K562 (cell line): ENCODE data around the gene UQCRC1. TPM values are rescaled to one million over a fixed set of nuclear protein-coding genes. Genes with fewer than 3 reads are reported as not detected.
A peak's percentile ranks its signal among the peaks of the same experiment; 100 is the strongest.

Source experiments
- DPF2 ChIP-seq: fragments of 450-650 bp; IDR thresholded peaks from 2 replicates; pipeline ENCODE4 v1.6.1; 2016
- HDAC8 ChIP-seq: fragments of 450-650 bp; IDR thresholded peaks from 2 replicates; pipeline ENCODE4 v1.6.1; 2016; ENCODE audit warnings: mild to moderate bottlenecking, missing genetic modification characterization, moderate library complexity, missing compliant biosample characterization
- HSF4 ChIP-seq: fragments of 250-450 bp; sonication (Bioruptor Pico); IDR thresholded peaks from 2 replicates; pipeline ENCODE4 v2.1.2; 2022; ENCODE audit warnings: mild to moderate bottlenecking, moderate library complexity, borderline replicate concordance
- MEIS2 ChIP-seq: fragments of 450-650 bp; IDR thresholded peaks from 2 replicates; pipeline ENCODE4 v1.6.1; 2014; ENCODE audit warnings: mild to moderate bottlenecking; ENCODE audit not compliant: partially characterized antibody
- NFE2 ChIP-seq: IDR thresholded peaks from 2 replicates; pipeline ENCODE4 v1.6.1; 2014; ENCODE audit warnings: antibody characterized with exemption, low read depth
- NFIC ChIP-seq: fragments of 450-650 bp; IDR thresholded peaks from 2 replicates; pipeline ENCODE4 v1.6.1; 2017; ENCODE audit warnings: mild to moderate bottlenecking, inconsistent platforms
- NR0B1 ChIP-seq: fragments of 450-650 bp; IDR thresholded peaks from one replicate; pipeline ENCODE4 v1.6.1; 2018; ENCODE audit warnings: mild to moderate bottlenecking, moderate library complexity; ENCODE audit not compliant: partially characterized antibody
- PHTF2 ChIP-seq: fragments of 250-450 bp; sonication (Bioruptor Pico); IDR thresholded peaks from 2 replicates; pipeline ENCODE4 v1.5.0; 2021; ENCODE audit warnings: mild to moderate bottlenecking
- RAD51 ChIP-seq: fragments of 450-650 bp; IDR thresholded peaks from 2 replicates; pipeline ENCODE4 v1.7.1; 2016; ENCODE audit warnings: low read depth, mild to moderate bottlenecking, borderline replicate concordance
- RBM17 ChIP-seq: fragments of 200-400 bp; formaldehyde crosslinking; IDR thresholded peaks from 2 replicates; pipeline ENCODE4 v1.6.1; 2017; ENCODE audit warnings: low read depth, mild to moderate bottlenecking, low read length, borderline replicate concordance
- SMAD1 ChIP-seq: fragments of 150-350 bp; IDR thresholded peaks from 2 replicates; pipeline ENCODE4 v1.6.1; 2014; ENCODE audit warnings: low read length, low read depth; ENCODE audit not compliant: partially characterized antibody
- SMAD3 ChIP-seq: fragments of 450-650 bp; formaldehyde crosslinking; conservative IDR thresholded peaks from 2 replicates; pipeline ENCODE4 v1.4.0; 2020; ENCODE audit warnings: mild to moderate bottlenecking
- TAF7 ChIP-seq: fragments of 450-650 bp; IDR thresholded peaks from 2 replicates; pipeline ENCODE4 v1.6.1; 2016; ENCODE audit warnings: missing genetic modification characterization, missing compliant biosample characterization
- TFAP4 ChIP-seq: sonication (generic); formaldehyde crosslinking; IDR thresholded peaks from 2 replicates; pipeline ENCODE4 v1.8.0; 2022; ENCODE audit warnings: missing genetic modification reagents, mild to moderate bottlenecking, moderate library complexity, borderline replicate concordance
- TGIF2 ChIP-seq: sonication (generic); formaldehyde crosslinking; IDR thresholded peaks from 2 replicates; pipeline ENCODE4 v1.8.1; 2022; ENCODE audit warnings: mild to moderate bottlenecking, missing genetic modification reagents, moderate library complexity
- ZNF133 ChIP-seq: fragments of 250-450 bp; sonication (Bioruptor Pico); IDR thresholded peaks from 2 replicates; pipeline ENCODE4 v1.4.0; 2020; ENCODE audit warnings: mild to moderate bottlenecking
- ZNF232 ChIP-seq: sonication (generic); formaldehyde crosslinking; IDR thresholded peaks from 2 replicates; pipeline ENCODE4 v1.8.0; 2022; ENCODE audit warnings: mild to moderate bottlenecking, missing genetic modification reagents
- ZNF280B ChIP-seq: fragments of 250-450 bp; sonication (Bioruptor Pico); IDR thresholded peaks from 2 replicates; pipeline ENCODE4 v1.5.1; 2021; ENCODE audit warnings: mild to moderate bottlenecking
- ZNF282 ChIP-seq: sonication (generic); formaldehyde crosslinking; IDR thresholded peaks from 2 replicates; pipeline ENCODE4 v1.8.1; 2023; ENCODE audit warnings: missing genetic modification reagents
- ZNF431 ChIP-seq: sonication (generic); formaldehyde crosslinking; IDR thresholded peaks from 2 replicates; pipeline ENCODE4 v1.8.0; 2022; ENCODE audit warnings: mild to moderate bottlenecking, missing genetic modification reagents
- ZNF592 ChIP-seq: fragments of 450-650 bp; IDR thresholded peaks from 2 replicates; pipeline ENCODE4 v1.6.1; 2017; ENCODE audit warnings: antibody characterized with exemption, mild to moderate bottlenecking
- ZNF668 ChIP-seq: fragments of 250-450 bp; sonication (Bioruptor Pico); IDR thresholded peaks from 2 replicates; pipeline ENCODE4 v1.8.0; 2022; ENCODE audit warnings: mild to moderate bottlenecking, inconsistent platforms
- ZSCAN32 ChIP-seq: fragments of 450-650 bp; formaldehyde crosslinking; IDR thresholded peaks from 2 replicates; pipeline ENCODE4 v1.4.0; 2020; ENCODE audit warnings: mild to moderate bottlenecking, moderate library complexity
- polyA plus RNA-seq, 8 experiments: library from polyadenylated mRNA; depleted of rRNA in 4 of 8; stranded (reverse) in 5 of 8; unstranded in 3 of 8; fragments of >200 nt; fragmentation: Nextera tagmentation in 2 of 8; fragmentation: Illumina TruSeq in 1 of 8; extraction: Ambion mirVana in 2 of 8; extraction: Trizol in 1 of 8; gene quantifications; 2 replicates each; pipeline versions ENCODE4 v1.2.1 to v1.2.3, GENCODE V29; 2011 to 2014; ENCODE audit warnings: inconsistent platforms in 1 of 8, missing spikeins in 1 of 8
- total RNA-seq, 7 experiments: library from RNA; depleted of rRNA in 6 of 7; stranded (reverse); fragments of >200 nt in 6 of 7; fragmentation: Illumina TruSeq in 2 of 7; extraction: Trizol in 2 of 7; gene quantifications; 2 replicates each; pipeline versions ENCODE4 v1.2.1 to v1.2.3, GENCODE V29; 2011 to 2021; ENCODE audit warnings: low replicate concordance in 1 of 7

The UQCRC1 gene
- total and polyA plus RNA-seq, 9 of the 15 experiments (the other 6 are each of a cell fraction or from before 2014, with no cell fraction given), result 125 to 424 (median 268) TPM

- TF ChIP-seq TFAP4 (CRISPR knock-in tag) (peak; percentile 43; the same call in 1 of the 2 replicates), HDAC8 (tag) (no peak), SMAD3 (no peak), ZSCAN32 (no peak), DPF2 (peak; percentile 60), ZNF282 (CRISPR knock-in tag) (no peak), MEIS2 (no peak), ZNF668 (no peak), TGIF2 (CRISPR knock-in tag) (no peak), NR0B1 (no peak), RBM17 (no peak), RAD51 (no peak), ZNF280B (no peak), HSF4 (no peak), ZNF133 (CRISPR knock-in tag) (no peak), NFIC (peak; percentile 91), PHTF2 (no peak), NFE2 (peak; percentile 4; the same call in 1 of the 2 replicates), SMAD1 (no peak), TAF7 (tag) (no peak), ZNF431 (no peak), ZNF592 (no peak), ZNF232 (CRISPR knock-in tag) (no peak)
Observed at GRCh38 chr3:48595526-48596121, 13.8 kb downstream of the UQCRC1 start (continued).
